Measurements from ENCODE around the gene JAM3.

Gene JAM3

GRCh38 chr11:134066943-134067885 is 1.7 kb upstream of the JAM3 start:
- no peak overlapping the region for H3K4me3 ChIP-seq (ENCODE audit: control insufficient read depth, low read depth, low read length)
- DNase-seq (ENCODE audit: low read depth), result no peak
- TF ChIP-seq, protein P1, sequence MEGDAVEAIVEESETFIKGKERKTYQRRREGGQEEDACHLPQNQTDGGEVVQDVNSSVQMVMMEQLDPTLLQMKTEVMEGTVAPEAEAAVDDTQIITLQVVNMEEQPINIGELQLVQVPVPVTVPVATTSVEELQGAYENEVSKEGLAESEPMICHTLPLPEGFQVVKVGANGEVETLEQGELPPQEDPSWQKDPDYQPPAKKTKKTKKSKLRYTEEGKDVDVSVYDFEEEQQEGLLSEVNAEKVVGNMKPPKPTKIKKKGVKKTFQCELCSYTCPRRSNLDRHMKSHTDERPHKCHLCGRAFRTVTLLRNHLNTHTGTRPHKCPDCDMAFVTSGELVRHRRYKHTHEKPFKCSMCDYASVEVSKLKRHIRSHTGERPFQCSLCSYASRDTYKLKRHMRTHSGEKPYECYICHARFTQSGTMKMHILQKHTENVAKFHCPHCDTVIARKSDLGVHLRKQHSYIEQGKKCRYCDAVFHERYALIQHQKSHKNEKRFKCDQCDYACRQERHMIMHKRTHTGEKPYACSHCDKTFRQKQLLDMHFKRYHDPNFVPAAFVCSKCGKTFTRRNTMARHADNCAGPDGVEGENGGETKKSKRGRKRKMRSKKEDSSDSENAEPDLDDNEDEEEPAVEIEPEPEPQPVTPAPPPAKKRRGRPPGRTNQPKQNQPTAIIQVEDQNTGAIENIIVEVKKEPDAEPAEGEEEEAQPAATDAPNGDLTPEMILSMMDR (IDR thresholded peaks at IDR 0.05; ENCODE audit: control insufficient read depth, insufficient read depth, low read depth, low read length, missing control alignments), result no peak

- DNase-seq (ENCODE audit: low read depth), result no peak
- H3K4me3 ChIP-seq (ENCODE audit: control insufficient read depth, low read depth, low read length), result peak overlapping the region; percentile 74
- TF ChIP-seq, protein P1 (IDR thresholded peaks at IDR 0.05; ENCODE audit: control insufficient read depth, insufficient read depth, low read depth, low read length, missing control alignments), result no peak
These were observed 812 bp downstream of the JAM3 start for GRCh38 chr11:134069426-134070341.

GRCh38 chr11:134070342-134070845 is 1.5 kb downstream of the JAM3 start:
- no peak overlapping the region for H3K4me3 ChIP-seq (ENCODE audit: control insufficient read depth, low read depth, low read length)
- TF ChIP-seq, protein P1 (IDR thresholded peaks at IDR 0.05; ENCODE audit: control insufficient read depth, insufficient read depth, low read depth, low read length, missing control alignments), result no peak
- DNase-seq (ENCODE audit: low read depth), result no peak

- no peak for DNase-seq (ENCODE audit: low read depth)
- H3K4me3 ChIP-seq (ENCODE audit: control insufficient read depth, low read depth, low read length), result no peak overlapping the region
- TF ChIP-seq, protein P1 (IDR thresholded peaks at IDR 0.05; ENCODE audit: control insufficient read depth, insufficient read depth, low read depth, low read length, missing control alignments), result no peak
These were observed 2.4 kb downstream of the JAM3 start for GRCh38 chr11:134071306-134071705.

- H3K4me3 ChIP-seq (ENCODE audit: control insufficient read depth, low read depth, low read length), result no peak overlapping the region
- TF ChIP-seq, protein P1 (IDR thresholded peaks at IDR 0.05; ENCODE audit: control insufficient read depth, insufficient read depth, low read depth, low read length, missing control alignments), result no peak
- DNase-seq (ENCODE audit: low read depth), result no peak
These were observed 3.0 kb downstream of the JAM3 start for GRCh38 chr11:134071766-134072402.

DNA sequence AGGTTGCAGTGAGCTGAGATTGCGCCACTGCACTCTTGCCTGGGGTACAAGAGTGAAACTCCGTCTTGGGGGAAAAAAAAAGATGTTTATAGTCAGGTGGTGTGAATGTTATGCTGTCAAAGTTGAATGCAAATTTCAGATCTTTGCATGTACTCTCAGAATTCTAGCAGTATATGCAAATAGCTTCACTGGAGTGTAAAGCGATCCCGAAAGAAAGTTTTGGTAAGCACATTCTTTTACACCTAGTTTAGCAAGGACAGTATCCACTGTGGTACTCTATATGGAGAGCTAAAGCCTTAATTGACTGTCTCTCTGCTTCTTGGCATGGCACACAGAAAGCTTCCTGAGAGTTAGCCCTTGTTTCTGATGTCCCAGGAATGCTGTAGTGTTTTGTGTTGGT is 4.0 kb downstream of the JAM3 start:
- no peak for DNase-seq (ENCODE audit: low read depth)
- TF ChIP-seq, protein P1 (IDR thresholded peaks at IDR 0.05; ENCODE audit: control insufficient read depth, insufficient read depth, low read depth, low read length, missing control alignments), result no peak
- no peak overlapping the region for H3K4me3 ChIP-seq (ENCODE audit: control insufficient read depth, low read depth, low read length)
